GM23248 (cell line): ENCODE data around the gene GPC3.

ENCODE experiments used
- EZH2 ChIP-seq: fragments of 200-600 bp; sonication (generic); IDR thresholded peaks from 2 replicates; pipeline ENCODE4 v1.6.1; 2018; ENCODE audit warnings: antibody characterized with exemption, mild to moderate bottlenecking; ENCODE audit not compliant: insufficient read depth, poor library complexity, severe bottlenecking
- EZH2phosphoT487 ChIP-seq: fragments of 200-600 bp; sonication (generic); IDR thresholded peaks from 2 replicates; pipeline ENCODE4 v1.6.1; 2018; ENCODE audit warnings: antibody characterized with exemption, moderate library complexity, mild to moderate bottlenecking, low read depth; ENCODE audit not compliant: insufficient read depth

GRCh38 chrX:133681421-133681820, 304.0 kb downstream of the GPC3 start:
- TF ChIP-seq EZH2phosphoT487 (no peak), EZH2 (no peak)
